H54 (cell line): ENCODE results near the gene GNAO1.

Experiments used
- DNase-seq: peaks from one replicate; pipeline ENCODE4 v3.0.0; 2011; ENCODE audit warnings: low spot score, mixed read lengths; ENCODE audit not compliant: insufficient read length
- FAIRE-seq: peaks from 3 replicates; lab custom pipeline; 2011; peaks lifted over from hg19 to GRCh38; lab: Jason Lieb, UNC
- POLR2A ChIP-seq: IDR thresholded peaks from 2 replicates; pipeline ENCODE4 v1.6.1; 2011; ENCODE audit warnings: low read depth, mild to moderate bottlenecking, low read length

Gene GNAO1

DNA sequence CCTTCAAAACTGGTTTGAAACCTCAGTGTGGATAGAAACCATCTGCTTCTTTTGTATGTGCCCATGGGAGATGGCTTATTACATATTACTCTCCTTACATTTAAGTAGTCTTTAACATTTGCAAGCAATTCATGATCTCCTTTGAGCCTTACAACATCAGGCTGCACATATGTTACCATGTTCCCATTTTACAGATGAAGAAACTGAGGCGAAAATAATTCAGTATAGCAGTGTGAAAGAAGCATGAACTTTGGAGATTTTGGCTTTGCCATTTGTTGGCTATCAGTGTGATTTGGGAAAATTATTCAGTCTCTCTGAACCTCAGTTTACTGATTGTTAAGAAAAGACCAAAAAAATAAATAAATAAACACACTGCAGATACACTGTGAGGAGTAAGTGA is 15.7 kb downstream of the GNAO1 start:
- DNase-seq, result no peak
- TF ChIP-seq POLR2A, result no peak
- no peak for FAIRE-seq

DNA sequence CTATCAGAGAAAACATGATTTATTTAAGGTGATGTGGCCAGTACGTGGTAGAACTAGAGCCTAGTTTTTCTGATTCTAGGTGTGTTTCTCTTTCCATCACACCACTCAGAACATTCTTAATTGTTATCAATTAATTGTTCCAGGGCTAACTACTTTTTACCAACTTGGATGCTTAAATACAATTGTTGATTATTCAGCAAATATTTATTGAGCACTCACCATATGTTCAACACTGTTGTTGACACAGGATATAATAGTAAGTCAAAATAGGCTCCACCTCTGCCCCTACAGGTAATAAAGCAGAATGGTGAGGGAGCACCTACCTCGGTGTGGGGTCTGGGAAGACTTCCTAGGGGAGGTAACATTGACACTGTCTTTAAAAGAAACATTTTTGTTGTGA is 16.1 kb downstream of the GNAO1 start:
- DNase-seq (no peak), FAIRE-seq (no peak)
- no peak for TF ChIP-seq POLR2A

DNA sequence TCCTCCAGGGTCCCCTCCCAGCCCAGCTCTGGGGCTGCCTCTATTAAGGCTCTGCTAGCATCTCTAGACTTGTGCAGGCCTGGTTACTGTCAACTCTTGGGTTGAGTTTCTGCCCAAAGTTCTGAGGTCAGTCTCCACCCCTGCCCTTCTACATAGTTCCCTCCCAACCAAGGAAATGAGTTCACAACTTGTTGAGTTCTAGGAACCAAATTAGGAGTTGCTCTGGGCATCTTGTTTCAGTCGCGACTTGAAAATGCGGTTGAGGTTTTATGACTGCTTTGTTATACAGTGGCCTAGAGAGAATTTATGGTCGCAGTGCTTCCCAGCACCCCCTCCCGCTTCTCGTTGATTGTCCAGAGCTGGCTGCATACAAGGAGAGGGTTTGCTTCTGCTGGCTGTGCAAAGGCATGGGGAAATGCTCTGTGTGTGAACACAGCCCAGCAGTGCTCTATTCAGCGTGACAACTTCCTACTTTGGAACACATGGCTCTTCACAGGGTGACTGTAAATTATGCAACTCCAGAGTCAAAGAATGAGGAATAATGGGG is 20.2 kb downstream of the GNAO1 start:
- no peak for TF ChIP-seq POLR2A
- no peak for DNase-seq
- no peak for FAIRE-seq

DNA sequence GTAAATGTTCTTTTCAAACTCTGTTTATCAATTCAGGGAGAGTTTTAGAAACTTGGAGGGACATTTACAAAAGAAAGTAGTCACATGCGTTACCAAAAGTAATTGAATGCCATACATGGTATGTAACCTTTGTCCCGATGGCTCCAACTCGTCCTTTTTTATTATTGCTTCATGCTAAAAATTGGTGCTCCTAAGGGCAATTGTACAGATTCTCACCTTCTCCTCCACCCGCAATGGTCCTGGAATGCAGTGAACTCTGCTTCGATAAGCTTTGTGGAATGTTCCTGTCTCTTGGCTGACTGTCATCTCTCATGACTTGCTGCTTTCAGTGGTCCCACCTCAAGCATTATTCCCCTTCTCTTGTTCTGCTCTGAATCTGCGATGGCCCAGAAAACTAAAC is 20.9 kb downstream of the GNAO1 start:
- DNase-seq (no peak), FAIRE-seq (no peak)
- no peak for TF ChIP-seq POLR2A

DNA sequence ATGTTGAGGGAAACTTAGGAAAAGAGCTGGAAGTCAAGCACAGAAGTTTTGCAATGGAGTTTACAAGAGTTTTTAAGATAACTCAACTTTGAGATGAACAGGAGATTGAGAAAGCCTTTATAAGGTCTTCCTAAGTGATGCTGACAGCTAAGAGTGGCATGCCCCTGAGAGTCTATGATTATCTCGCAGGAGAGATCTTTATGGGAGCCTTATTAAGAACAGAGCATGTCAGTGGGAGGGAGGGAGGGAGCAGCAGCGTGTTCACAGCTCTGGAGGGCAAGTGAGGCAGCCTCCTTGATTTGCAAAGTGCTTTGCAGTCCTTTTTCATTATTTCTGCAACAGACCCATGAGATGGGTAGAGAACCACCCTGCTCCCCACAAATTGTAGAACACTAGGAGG is 30.7 kb downstream of the GNAO1 start:
- FAIRE-seq (no peak), DNase-seq (no peak)
- no peak for TF ChIP-seq POLR2A

DNA sequence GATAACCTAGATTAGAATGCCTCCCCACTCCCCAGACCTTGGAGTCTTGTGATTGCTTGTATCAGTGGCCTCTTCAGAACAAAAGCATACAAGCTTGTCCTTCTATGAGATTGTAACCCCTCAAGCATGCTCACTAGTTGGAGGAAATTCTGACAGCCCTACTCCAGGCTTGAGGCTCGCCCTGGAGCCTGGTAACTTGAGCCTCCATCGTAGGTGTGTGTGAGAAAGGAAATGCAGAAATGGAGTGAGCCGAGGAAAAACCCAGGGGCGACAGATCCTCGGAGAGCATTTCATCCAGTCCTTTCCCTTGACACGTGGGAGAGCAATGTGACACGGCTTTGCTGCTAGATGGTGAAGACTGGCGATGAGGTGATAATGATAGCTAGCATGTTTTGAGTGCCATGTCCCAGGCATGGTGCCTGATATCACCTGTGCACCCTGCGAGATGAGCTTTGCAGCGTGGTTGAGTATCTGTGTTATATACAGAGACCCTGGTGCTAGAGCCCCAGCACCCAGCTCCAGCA is 31.2 kb downstream of the GNAO1 start:
- FAIRE-seq (no peak), DNase-seq (no peak)
- no peak for TF ChIP-seq POLR2A

DNA sequence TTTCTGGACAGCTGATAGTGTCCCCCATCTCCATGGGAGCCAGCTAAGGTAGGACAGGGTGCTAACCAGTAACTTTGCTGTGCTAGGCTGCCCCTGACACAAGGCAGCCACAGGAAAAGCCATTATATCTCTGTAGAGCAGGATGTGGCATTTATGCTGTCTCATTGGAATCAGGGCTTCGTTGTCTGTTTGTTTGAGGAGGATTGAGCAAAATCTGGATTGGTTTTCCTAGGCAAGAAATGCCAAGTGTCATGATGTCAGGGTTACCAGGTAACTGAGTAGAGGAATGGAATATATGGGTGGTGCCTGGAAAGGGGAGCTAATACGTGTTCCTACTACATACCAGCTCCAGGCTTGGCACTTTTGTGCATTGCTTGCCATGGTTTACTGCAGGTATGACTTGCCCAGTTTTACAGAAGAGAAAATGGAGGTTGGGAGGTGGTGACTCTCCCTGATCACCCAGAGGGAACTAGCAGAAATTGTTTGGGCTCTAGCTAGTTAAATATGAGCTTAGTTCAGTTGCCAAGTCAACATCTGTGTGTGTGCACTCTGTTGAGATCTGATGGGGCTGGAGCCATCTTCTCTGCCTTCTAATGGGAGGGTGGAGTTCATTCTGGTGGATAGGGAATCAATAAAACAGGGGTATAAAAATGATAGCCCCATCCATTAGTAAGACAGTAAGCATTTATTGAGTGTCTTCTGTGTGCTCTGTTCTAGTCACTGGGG is 33.9 kb downstream of the GNAO1 start:
- DNase-seq (no peak), FAIRE-seq (no peak)
- TF ChIP-seq POLR2A, result no peak

DNA sequence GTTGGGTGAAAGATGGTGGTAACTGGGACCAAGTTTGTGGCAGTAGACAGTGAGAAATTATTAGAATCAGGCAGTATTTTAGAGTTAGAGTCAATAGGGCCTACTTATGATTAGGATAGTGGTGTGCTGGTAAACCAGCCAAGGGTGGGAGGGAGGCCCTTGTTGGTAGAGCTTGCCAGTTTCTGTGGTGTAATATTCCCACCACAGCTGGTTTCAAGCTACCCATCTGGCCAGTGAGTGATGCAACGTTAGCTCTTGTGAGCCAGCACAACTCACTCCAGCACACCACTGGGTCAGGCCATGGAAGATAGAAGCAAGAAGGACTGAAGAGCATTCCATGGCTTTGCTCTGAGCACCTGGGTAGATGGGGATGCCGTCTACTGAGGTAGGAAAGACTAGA is 34.9 kb downstream of the GNAO1 start:
- DNase-seq, result no peak
- no peak for FAIRE-seq

DNA sequence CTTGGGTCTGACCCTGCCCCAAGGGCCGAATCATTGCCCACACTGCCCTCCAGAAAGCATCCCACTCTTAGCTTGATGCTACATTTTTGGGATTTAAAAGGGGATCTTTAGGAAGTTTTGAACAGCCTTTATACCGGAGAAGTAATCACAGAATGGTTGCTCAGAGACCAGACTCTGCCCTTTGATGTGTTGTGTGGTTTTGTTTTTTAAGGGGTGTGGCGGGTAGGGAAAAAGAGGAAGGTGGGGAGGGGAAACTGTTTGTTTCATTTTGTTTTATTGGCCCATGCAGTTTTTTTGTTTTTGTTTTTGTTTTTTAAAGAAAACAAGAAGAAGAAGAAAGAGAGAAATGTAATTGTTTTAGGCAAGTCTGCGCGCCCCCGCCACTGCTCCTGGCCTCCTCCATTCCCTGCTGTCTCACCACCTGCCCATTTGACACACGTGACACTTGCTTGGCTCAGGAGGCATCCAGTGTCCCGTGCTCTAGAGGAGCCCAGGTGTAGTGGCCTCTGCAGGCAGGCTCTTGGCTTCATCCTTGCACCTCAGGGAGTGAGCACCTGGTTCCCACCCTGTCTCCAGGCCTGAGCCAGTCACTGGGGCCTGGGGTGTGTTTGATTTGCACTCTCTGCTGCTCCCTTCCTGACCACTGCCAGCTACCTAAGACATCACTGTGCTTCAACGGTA is 35.7 kb downstream of the GNAO1 start:
- no peak for DNase-seq
- TF ChIP-seq POLR2A, result no peak
- FAIRE-seq, result no peak

More for the DNA sequence above, 34.9 kb downstream of the GNAO1 start:
- TF ChIP-seq POLR2A, result no peak

DNA sequence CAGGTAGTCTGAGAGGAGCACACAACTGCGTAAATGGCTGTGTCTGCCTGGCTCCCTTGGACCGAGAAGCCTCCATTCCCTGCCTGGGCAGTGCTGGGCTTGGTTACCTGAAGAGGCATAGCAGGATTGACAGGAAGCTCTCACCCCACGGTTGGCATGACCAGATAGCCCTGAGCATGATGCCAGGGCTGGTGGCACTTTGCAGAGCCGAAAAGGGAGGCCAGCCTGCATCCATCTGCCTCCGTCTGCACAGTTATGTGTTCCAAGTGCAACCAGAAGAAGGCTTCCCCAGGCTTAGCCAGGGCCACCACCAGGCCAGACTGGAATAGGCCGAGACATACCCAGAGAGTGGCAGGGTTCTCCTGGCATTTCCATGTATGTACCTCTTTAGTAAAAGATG is 36.6 kb downstream of the GNAO1 start:
- no peak for TF ChIP-seq POLR2A
- DNase-seq, result no peak
- FAIRE-seq, result no peak

DNA sequence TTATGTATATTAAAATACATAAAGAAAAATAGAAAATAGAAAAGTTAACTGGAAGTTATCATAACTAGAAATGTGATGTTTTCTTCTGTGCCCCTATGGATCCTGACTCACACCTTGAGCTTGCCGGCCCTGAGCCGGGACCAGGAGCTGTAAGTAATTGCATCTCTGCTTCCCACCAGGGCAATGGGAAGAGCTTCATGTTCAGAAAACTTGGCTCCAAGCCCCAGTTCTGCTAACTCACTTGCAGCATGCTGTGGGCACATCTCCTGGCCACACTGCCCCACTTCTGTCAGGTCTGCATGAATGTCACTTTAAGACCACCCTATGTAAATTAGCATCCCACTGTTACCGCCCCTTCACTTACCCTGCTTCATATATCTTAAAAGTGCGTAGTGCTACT is 37.2 kb downstream of the GNAO1 start:
- FAIRE-seq (no peak), DNase-seq (no peak)
- no peak for TF ChIP-seq POLR2A

DNA sequence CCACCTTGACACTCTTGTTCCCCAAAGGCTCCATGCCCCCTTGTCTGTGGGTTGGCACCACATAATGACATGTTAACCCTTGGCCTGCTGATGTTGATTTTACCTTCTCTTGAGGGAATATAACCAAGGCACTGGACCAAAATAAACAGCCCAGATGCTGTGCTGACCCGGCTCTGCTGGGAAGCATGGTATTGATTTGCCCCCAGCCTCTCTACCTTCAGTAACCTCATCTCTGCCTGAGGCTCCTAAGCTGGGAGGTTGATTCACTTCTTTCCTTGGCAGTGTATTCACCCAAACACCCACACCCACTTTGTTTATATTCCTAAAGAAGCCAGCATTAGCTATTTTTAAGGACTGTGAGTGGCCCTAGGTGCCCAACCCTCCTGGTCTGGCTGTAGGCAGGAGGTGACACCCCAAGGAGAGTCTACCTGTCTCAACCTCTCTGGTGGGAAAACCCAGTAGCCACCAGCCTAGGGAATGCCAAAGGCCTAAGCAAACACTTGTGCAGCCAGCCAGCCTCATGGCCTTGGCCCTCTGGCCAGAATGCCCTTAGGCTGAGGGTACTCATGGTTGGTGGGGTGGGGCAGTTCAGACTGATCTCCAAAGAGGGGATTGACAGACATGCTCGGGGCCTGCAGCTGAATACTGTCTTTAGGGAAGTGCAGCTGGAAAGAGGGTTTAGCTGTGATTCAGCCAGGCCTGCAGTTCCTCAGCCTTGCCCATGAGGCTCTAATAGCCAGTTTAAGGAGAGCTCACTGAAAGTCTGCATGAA is 42.7 kb downstream of the GNAO1 start:
- DNase-seq, result no peak
- FAIRE-seq, result no peak
- TF ChIP-seq POLR2A, result no peak

DNA sequence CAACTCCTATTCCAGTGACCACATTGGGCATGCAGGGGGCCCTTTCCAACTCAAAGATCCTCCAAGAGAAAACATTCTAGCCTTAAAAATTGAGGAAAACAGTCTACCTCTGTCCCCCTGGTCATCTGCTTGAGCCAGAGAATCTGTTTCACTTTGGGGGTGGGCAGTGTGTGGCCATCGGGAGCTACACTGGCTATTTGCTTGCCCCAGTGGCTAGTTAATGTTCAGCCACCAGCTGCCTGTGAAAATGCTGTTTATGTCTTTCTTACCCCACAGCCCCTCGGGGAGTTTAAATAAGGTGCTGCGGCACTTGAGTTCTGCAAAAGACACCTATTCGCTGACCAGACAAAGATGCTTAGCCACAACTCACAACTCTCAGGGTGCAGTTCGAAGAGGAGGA is 43.4 kb downstream of the GNAO1 start:
- no peak for TF ChIP-seq POLR2A
- no peak for DNase-seq
- FAIRE-seq, result no peak

DNA sequence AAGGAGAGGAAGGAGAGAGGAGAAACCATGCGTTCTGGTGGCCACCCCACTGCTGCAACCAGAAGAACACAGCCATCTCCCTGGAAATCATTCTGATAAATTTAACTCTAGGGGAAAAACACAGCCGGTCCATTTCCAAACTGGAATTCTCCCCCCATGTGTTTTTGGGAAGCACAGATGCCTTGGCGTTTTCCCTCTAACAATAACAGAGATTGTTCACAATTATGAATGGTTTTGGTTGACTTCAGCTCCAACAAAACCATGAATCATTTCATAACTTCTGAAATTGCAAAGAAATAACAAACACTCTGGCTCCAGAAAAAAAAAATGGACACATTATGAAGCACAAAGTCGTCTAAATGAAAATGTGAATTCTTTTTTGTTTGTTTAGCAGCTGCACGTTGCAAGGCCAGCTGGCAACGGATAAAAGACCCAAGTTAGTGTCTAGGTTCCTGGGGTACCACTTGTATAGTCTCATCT is 46.2 kb downstream of the GNAO1 start:
- DNase-seq (no peak), FAIRE-seq (no peak)
- TF ChIP-seq POLR2A, result no peak
